HTR-8/SVneo (cell line): ENCODE results near the gene NTNG2.

Source experiments
- DNase-seq: peaks from one replicate; pipeline ENCODE4 v3.0.0; 2011; ENCODE audit warnings: low spot score, mixed read lengths; ENCODE audit not compliant: insufficient read length
- FAIRE-seq: peaks from 2 replicates; lab custom pipeline; 2011; peaks lifted over from hg19 to GRCh38; lab: Jason Lieb, UNC

The NTNG2 gene

GRCh38 chr9:132144708-132145365 is 17.0 kb upstream of the NTNG2 start:
- DNase-seq (no peak), FAIRE-seq (no peak)

- FAIRE-seq = no peak
- DNase-seq = no peak
Observed at GRCh38 chr9:132146039-132146438, 15.8 kb upstream of the NTNG2 start.

GRCh38 chr9:132146575-132146974 is 15.3 kb upstream of the NTNG2 start:
- no peak for FAIRE-seq
- DNase-seq = no peak

- FAIRE-seq = no peak
- no peak for DNase-seq
Observed at GRCh38 chr9:132147331-132147730, 14.5 kb upstream of the NTNG2 start.

- FAIRE-seq (no peak), DNase-seq (no peak)
Observed at GRCh38 chr9:132147839-132148238, 14.0 kb upstream of the NTNG2 start.

- no peak for DNase-seq
- FAIRE-seq = no peak
Observed at GRCh38 chr9:132150256-132150655, 11.6 kb upstream of the NTNG2 start.

GRCh38 chr9:132151118-132151517 is 10.7 kb upstream of the NTNG2 start:
- FAIRE-seq (no peak), DNase-seq (no peak)

GRCh38 chr9:132152231-132152630 is 9.6 kb upstream of the NTNG2 start:
- DNase-seq = no peak
- no peak for FAIRE-seq

- DNase-seq = no peak
- no peak for FAIRE-seq
Observed at GRCh38 chr9:132154863-132155567, 6.8 kb upstream of the NTNG2 start.

GRCh38 chr9:132155568-132155895 is 6.3 kb upstream of the NTNG2 start:
- FAIRE-seq (no peak), DNase-seq (no peak)

GRCh38 chr9:132156262-132156661 is 5.6 kb upstream of the NTNG2 start:
- DNase-seq (no peak), FAIRE-seq (no peak)

GRCh38 chr9:132157347-132158116 is 4.3 kb upstream of the NTNG2 start:
- DNase-seq (no peak), FAIRE-seq (no peak)

GRCh38 chr9:132160802-132161742 is 786 bp upstream of the NTNG2 start:
- FAIRE-seq = no peak
- DNase-seq = peak; percentile 45

GRCh38 chr9:132162764-132163456 is 1.1 kb downstream of the NTNG2 start:
- DNase-seq (no peak), FAIRE-seq (no peak)

GRCh38 chr9:132163457-132163875 is 1.6 kb downstream of the NTNG2 start:
- no peak for FAIRE-seq
- no peak for DNase-seq

GRCh38 chr9:132163876-132164603 is 2.2 kb downstream of the NTNG2 start:
- no peak for FAIRE-seq
- DNase-seq = no peak

GRCh38 chr9:132164604-132165362 is 2.9 kb downstream of the NTNG2 start:
- DNase-seq = no peak
- FAIRE-seq = no peak

- no peak for FAIRE-seq
- no peak for DNase-seq
Observed at GRCh38 chr9:132166599-132166998, 4.7 kb downstream of the NTNG2 start.
